Epithelial cell of proximal tubule (primary cell): Measurements from ENCODE around the gene TRMT10A. TPM values are rescaled to one million over a fixed set of nuclear protein-coding genes. Genes with fewer than 3 reads are reported as not detected.

Experiments
- DNase-seq: peaks from one replicate; pipeline ENCODE4 v3.0.0-alpha.2; 2011; ENCODE audit warnings: low read depth
- H3K4me3 ChIP-seq: 2 replicates; pipeline ENCODE4 v1.5.1; 2011; ENCODE audit warnings: low read depth, mild to moderate bottlenecking, low read length
- total RNA-seq: library from RNA; depleted of rRNA; stranded (reverse); fragments of >200 nt; gene quantifications from 2 replicates; pipeline ENCODE4 v1.2.3, GENCODE V29; 2015
- TF ChIP-seq, protein P1 (sequence below): conservative IDR thresholded peaks from 2 replicates; pipeline ENCODE4 v1.5.1; 2012; ENCODE audit warnings: low read depth, mild to moderate bottlenecking, low read length

The TRMT10A gene
- total RNA-seq, 1 donor from 2014 or later, result 9.9 TPM

DNA sequence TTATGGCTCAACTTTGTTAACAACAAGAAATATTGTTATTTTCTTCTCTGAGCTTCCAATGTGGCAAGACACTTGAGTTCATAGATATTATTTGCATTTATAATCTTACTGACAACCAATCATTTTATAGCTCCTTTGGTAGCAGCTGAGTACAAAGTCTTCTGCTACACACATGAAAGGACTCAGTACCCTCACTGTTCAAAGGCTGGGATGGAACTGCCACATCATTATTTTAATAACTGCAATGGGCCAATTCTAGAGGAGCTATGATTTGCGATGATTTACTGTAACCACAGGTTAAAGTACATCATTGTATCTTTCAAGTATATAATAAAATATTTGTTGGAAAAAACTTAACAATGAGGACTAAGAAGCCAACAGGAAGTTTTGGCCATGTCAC lies 21.7 kb upstream of the TRMT10A start:
- TF ChIP-seq, protein P1, sequence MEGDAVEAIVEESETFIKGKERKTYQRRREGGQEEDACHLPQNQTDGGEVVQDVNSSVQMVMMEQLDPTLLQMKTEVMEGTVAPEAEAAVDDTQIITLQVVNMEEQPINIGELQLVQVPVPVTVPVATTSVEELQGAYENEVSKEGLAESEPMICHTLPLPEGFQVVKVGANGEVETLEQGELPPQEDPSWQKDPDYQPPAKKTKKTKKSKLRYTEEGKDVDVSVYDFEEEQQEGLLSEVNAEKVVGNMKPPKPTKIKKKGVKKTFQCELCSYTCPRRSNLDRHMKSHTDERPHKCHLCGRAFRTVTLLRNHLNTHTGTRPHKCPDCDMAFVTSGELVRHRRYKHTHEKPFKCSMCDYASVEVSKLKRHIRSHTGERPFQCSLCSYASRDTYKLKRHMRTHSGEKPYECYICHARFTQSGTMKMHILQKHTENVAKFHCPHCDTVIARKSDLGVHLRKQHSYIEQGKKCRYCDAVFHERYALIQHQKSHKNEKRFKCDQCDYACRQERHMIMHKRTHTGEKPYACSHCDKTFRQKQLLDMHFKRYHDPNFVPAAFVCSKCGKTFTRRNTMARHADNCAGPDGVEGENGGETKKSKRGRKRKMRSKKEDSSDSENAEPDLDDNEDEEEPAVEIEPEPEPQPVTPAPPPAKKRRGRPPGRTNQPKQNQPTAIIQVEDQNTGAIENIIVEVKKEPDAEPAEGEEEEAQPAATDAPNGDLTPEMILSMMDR, result no peak
- no peak overlapping the region for H3K4me3 ChIP-seq
- DNase-seq, result no peak

DNA sequence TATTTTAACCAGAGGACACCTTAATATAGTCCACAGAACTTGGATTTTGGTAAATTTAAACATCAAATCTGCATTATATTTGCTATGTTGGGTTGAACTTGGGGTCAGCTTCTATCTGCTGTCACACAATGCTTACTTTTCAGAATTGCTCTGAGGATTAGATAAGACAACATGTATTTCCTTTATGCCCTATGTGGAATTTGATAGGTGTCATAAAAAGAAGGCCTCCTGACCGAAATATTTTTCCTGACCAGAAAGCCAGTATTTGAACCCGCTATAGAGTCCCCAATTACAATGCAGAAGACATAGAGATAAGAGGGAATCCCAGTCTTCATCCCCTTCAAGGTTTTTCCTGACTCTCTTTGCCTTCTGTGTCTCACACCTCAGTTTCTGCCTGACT lies 14.9 kb upstream of the TRMT10A start:
- TF ChIP-seq, protein P1, result no peak
- H3K4me3 ChIP-seq, result no peak overlapping the region
- no peak for DNase-seq

DNA sequence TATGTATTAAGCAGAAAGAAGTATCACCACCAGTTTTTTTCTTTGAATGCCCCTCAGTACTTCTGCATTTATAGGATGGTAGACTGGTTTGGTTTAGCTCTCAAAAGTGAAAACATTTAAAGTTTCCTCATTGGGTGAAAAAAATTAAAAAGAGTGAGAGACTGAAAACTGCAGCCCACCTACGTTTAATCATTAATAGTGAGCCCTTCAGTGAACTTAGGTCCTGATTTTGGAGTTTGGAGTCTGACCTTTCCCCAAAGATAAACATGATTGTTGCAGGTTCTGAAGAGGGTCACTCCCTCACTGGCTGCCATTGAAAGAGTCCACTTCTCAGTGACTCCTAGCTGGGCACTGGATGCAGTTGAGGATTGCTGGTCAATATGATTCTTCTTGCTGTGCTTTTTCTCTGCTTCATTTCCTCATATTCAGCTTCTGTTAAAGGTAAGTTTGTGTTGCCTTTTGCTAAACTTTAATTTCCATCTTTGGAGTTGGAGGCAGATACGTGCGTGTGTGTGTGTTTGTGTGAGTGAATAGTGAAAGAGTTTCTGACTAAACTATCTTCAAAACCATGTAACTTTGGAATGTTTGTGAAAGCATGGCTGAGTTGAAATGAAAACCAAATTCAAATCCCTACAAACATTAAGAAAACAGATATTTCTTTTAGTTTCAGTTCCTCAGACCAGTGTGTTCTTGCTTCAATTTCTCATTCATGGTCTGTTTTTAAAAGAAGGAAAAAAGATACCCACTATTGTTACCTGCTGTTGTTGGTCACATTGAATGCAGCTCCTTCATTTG lies 10.9 kb upstream of the TRMT10A start, which contains the start of gene MTTP:
Gene MTTP (plus strand): TSS at position 295 of the 795 bp plus-strand sequence. CDS start 86 bp downstream, at position 381.
- DNase-seq, result no peak
- H3K4me3 ChIP-seq, result no peak within 1 kb of the TSS
- TF ChIP-seq, protein P1, result no peak

DNA sequence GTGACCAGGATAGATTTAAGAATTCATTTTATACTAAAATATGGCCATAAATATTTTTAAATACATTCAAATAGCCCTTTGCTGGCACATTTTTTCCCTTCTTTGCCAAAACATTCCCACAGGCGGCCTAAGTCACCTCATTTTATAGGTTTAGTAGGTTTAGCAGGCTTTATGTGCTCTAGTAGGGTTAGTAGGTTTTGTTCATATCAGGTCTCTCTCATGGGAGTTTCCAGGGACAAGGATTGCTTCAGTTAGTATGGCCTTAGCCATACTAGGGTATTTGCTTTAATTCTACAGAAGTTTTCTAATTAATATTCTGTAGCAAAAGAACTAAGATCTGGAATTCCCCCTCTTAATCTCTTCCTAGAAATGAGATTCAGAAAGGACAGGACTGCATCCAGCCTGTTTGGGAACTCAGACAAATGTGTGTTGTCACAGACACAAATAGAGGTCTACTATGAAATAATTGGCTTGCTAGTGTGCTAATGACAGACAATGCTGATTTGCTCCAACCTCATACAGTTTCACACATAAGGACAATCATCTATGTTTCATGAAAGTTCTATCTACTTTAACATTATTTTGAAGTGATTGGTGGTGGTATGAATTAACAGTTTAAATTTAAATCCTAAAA lies 10.0 kb upstream of the TRMT10A start:
- no peak overlapping the region for H3K4me3 ChIP-seq
- TF ChIP-seq, protein P1, result no peak
- no peak for DNase-seq

DNA sequence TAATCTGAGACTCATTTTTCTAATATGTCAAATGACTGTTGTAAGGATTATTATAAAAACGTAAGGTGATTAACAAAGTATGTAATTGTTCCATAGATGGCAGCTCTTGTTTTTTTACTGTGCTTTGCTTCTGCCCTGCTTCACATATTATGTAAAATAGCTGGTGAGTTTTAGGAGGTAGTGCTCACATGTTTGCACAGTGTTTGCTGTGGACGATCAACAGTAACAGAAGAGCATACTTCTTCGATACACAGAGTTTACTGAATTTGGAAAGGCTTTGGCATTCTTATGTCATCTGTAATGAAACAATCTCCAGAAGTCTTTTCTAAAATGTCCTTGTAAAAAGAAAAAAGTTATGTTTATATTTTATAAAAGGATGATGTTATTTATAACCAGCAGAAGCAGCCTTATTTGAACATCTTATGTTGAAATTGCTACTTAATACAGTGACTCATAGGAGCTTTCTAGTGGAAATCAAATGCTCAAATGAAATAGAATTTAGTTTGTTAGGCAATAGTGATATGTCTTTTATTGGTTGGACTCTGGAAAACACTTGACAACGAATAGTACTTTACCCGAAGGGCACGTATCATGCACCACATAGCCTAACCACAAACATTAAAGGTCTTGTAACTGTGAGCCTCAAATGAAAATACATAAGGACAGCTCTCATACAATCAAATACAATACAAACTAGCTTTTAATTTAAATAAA lies 8.8 kb upstream of the TRMT10A start:
- H3K4me3 ChIP-seq, result no peak overlapping the region
- TF ChIP-seq, protein P1, result no peak
- DNase-seq, result no peak

DNA sequence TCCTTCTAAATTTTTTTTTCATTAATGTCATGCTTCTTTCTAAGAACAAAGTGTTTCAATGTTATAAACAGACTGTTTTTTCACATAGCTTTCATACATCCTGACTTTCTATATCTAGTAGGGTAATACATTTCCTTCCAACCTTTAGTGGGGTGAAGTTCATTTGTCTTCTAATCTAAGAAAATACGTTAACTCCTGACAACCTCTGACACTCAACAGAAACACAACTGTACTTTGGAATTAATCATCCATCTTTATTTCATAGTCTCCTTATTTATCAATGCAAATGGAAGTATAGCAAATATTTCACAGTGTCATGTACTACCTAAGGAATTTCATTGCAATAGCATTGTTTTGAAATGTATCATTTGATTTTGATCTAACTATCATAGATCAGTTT lies 8.0 kb upstream of the TRMT10A start:
- no peak overlapping the region for H3K4me3 ChIP-seq
- TF ChIP-seq, protein P1, result no peak
- no peak for DNase-seq
